NCI-H1436 treated with DMSO at 0.1 percent for 48 hours (cell line): Measurements from ENCODE around the gene CLDN15.
"Not testable (repeated sequence)": the region's sequence is repeated elsewhere in the genome, so short reads cannot be mapped to it uniquely, and the experiment has no call there.

ENCODE experiments used
- DNase-seq: peaks from one replicate; lab custom pipeline; 2025; lab: John Stamatoyannopoulos, UW

CLDN15 gene

GRCh38 chr7:101222275-101222830 lies 15.2 kb downstream of the CLDN15 start:
- DNase-seq, result no peak

GRCh38 chr7:101220295-101220694 lies 17.3 kb downstream of the CLDN15 start:
- no peak for DNase-seq

GRCh38 chr7:101218236-101219125 lies 19.1 kb downstream of the CLDN15 start:
- no peak for DNase-seq

- DNase-seq, result peak; percentile 91
These were observed 20.0 kb downstream of the CLDN15 start, which contains the start of the genes PLOD3 and ZNHIT1 for GRCh38 chr7:101217388-101218235. Gene PLOD3, minus strand, starts transcription at chr7:101217581. Its CDS starts 307 bp downstream, at chr7:101217274. Gene ZNHIT1, plus strand, starts transcription at chr7:101218165. Its CDS starts 31 bp downstream, at chr7:101218196.

- no peak for DNase-seq
These were observed 20.7 kb downstream of the CLDN15 start for GRCh38 chr7:101216860-101217387.

GRCh38 chr7:101216001-101216859 lies 21.4 kb downstream of the CLDN15 start:
- DNase-seq, result no peak

- DNase-seq, result no peak
These were observed 25.6 kb downstream of the CLDN15 start for GRCh38 chr7:101212014-101212413.

- DNase-seq, result no peak
These were observed 26.1 kb downstream of the CLDN15 start for GRCh38 chr7:101211501-101211900.

- no peak for DNase-seq
These were observed 27.5 kb downstream of the CLDN15 start for GRCh38 chr7:101210143-101210542.

- DNase-seq, result no peak
These were observed 28.8 kb downstream of the CLDN15 start for GRCh38 chr7:101208794-101209193.

- no peak for DNase-seq
These were observed 30.1 kb downstream of the CLDN15 start for GRCh38 chr7:101207459-101207858.

GRCh38 chr7:101206665-101207042 lies 30.9 kb downstream of the CLDN15 start:
- DNase-seq, result no peak

GRCh38 chr7:101205901-101206664 lies 31.5 kb downstream of the CLDN15 start:
- DNase-seq, result no peak

GRCh38 chr7:101203740-101204738 lies 33.6 kb downstream of the CLDN15 start:
- not testable (repeated sequence) for DNase-seq

GRCh38 chr7:101202603-101202918 lies 35.0 kb downstream of the CLDN15 start:
- DNase-seq, result no peak

GRCh38 chr7:101201695-101202602 lies 35.7 kb downstream of the CLDN15 start:
- no peak for DNase-seq

- no peak for DNase-seq
These were observed 36.6 kb downstream of the CLDN15 start, which contains the start of gene MOGAT3 for GRCh38 chr7:101200862-101201599. Gene MOGAT3, minus strand, starts transcription at chr7:101201036. Its CDS starts 182 bp downstream, at chr7:101200854.
